ENCODE results near the gene TMEM143.
A peak's percentile ranks its signal among the peaks of the same experiment; 100 is the strongest.
"Not testable (repeated sequence)": the region's sequence is repeated elsewhere in the genome, so short reads cannot be mapped to it uniquely, and the experiment has no call there.

TMEM143 gene

GRCh38 chr19:48390188-48391099 lies 26.7 kb upstream of the TMEM143 start:
- DNase-seq: peak; percentile 46 to 50

- no peak for DNase-seq
Observed at GRCh38 chr19:48386981-48387380, 23.2 kb upstream of the TMEM143 start.

- no peak for DNase-seq
Observed at GRCh38 chr19:48385461-48386087, 21.8 kb upstream of the TMEM143 start.

DNA sequence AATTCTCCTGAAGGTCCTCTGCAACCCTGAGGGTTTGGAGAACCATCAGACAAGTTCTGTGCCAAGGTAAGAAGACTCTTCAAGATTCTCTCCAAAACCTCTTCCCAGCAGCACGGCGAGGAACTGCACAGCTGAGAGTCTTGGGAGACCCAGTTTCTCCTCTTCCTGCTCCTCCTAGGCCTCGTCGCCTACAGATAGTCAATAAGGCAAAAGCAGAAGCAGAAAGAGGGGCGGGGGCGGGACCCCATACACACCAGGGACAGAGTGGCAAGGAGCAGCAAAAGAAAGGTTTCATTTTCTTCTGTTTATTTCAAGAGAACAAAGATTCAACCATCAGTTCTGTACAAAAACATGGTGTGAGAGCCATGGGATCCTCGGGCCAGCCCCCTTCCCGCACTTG lies 18.5 kb upstream of the TMEM143 start:
- no peak for DNase-seq

GRCh38 chr19:48381178-48381950 lies 17.6 kb upstream of the TMEM143 start:
- DNase-seq: no peak

DNA sequence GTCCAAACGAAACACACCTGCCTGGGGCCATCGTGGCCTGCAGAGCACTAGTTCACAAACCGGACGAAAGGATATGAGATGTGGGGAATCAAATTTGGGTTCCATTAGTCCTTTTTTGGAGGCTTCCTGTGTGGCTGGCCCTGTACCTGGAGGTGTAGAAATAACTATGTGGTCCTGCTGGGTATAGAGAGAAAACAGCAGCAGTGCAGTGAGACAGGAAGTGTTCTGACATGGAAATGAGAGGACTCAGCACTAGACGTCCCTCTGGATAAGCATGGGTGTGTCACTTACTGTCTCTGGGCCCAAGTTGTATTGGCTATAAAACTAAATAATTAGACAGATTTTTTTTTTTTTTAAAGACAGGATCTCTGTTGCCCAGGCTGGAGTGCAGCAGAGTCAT lies 15.3 kb upstream of the TMEM143 start:
- no peak for DNase-seq

DNA sequence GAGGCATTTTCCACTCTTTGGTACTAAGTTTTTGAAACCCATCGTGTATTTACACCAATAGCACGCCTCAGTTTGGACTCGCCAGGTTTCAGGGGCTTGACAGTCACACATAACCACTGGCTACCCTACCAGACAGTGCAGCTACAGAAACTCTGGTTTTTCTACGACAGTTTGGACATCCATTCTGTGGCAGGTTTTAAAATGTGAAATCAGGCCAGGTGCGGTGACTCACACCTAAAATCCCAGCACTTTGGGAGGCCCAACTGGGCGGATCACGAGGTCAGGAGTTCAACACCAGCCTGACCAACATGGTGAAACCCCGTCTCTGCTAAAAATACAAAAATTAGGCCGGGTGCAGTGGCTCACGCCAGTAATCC lies 14.4 kb upstream of the TMEM143 start:
- no peak for DNase-seq

GRCh38 chr19:48373567-48373966 lies 9.8 kb upstream of the TMEM143 start:
- DNase-seq: no peak

- DNase-seq: no peak
Observed at GRCh38 chr19:48372904-48373303, 9.2 kb upstream of the TMEM143 start.

GRCh38 chr19:48371771-48372170 lies 8.0 kb upstream of the TMEM143 start:
- DNase-seq: not testable (repeated sequence)

GRCh38 chr19:48371367-48371766 lies 7.6 kb upstream of the TMEM143 start:
- DNase-seq: no peak

DNA sequence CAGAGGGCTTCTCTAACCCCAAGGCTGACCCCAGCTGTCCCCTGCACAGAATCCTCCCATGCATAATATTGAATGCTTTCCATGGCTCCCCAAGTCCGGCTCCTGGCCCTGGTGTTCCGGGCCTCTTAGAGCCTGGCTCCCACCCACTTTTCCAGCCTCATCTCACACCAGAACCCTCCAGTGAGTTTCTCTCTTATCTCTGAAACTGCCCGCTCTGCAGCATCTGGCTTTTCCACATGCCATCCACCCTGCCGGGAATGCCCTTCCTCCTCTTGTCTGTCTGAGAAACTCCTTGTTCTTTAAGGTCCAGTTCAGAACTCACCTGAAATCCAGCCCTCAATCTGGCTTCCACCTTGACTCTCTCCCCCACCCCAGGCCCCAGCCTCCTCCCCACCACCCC lies 7.2 kb upstream of the TMEM143 start:
- no peak for DNase-seq

DNA sequence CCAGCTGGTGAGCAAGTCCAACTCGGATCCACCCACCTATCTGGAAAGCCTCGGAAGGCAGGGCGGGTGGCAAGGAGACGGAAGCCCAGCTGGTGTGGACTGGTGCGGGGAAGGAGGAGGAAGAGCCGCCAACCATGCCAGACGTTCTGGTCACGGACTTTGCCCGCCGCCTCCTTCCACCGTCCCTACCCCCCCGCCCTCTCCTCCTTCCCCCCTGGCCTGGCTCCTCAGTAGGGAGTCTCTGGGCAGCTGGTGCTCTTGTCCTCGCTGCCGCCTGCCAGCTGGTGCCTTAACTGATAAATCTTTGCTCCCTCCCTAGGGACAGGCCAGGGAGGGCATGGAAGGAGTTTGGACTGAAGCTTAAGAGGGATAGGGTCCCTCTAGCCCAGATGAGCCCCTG lies 5.2 kb upstream of the TMEM143 start:
- DNase-seq: no peak

DNA sequence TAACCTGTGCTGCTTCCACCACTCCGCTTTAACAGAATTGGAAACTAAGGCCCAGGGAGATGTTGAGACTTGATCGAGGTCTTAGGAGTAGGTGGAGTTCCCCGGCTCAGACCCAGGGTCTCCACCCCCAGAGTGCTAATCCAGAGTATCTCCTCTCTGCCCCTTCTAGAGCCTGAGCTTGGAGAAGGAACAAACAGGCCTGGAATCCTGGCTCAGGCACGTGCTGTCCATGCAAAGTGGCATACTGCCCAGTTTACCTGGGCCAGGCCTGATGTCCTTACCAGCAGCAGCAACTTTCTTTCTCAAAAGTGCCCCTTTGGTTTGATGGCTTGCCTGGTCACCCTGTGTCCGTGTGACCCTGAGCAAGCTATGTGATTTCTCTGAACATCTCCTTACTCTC lies 4.1 kb upstream of the TMEM143 start:
- no peak for DNase-seq

DNA sequence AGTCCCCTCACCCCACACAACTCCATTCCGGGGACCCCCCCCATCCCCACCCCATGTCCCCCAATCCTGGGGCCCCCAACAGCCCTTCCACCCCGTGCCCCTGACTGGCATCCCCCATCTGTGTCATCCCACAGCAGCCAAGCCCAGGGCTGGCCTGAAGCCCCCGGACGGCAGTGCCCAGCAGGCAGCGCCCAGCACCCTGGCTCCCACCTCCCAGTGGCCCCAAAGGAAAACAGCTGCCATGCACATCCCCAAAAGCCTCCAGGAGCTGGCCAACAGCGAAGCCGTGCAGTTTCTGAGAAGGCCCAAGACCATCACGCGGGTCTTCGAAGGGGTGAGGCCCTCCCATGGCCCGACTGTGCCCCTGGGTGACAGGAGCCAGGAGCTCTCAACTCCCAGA lies 1.9 kb upstream of the TMEM143 start:
- DNase-seq: no peak

GRCh38 chr19:48364598-48365348 lies 1.0 kb upstream of the TMEM143 start:
- DNase-seq: no peak

DNA sequence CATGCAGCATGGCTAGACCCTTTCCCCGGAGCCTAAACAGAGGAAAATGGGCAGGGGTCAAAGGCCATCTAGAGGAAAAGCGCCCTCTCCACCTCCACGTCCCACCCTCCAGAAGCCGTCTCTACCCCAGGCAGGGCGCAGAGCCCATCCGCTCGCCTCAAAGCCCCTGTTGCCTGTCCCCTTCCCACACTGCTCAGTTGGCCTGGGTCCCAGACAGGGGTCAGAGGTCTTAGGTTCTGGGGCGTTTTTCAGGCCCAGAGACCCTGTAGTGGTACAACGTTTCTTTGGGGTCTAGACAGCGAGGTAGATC lies 285 bp downstream of the TMEM143 start:
- DNase-seq: no peak

DNA sequence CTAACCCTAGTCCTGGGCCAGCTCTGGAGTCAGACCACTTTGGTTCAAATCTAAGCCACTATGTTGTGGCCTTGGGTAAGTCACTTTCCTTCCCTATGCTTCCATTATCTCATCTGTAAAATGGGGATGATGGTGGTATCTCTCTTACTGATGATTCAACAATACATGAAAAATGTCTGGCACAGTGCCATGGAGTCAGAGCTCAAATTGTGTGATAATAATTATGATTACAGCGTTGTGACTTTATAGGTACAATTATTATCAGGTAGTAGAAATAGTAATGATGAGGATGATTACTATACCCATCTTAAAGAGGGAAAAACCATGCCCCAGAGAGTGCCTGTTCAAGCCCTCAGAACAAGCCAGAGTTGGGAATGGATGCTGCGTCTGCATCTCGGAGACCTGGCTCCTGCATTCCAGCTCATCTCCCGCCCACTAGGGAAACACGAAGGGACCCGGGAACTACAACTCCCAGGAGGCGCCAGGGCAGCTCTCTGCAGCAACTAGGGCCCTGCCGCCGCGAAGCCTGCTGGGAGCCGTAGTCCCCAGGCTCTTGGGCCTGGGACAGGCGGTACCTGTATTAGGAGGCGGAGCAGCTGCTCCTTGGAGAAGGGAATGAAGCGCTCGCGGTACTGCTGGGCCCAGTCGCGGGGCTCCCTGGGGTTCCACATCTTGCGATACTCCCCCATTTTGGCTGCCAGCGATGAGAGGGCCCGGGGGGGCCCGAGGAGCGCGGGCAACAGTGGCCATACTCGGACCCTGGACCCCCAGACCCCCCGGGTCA lies 832 bp downstream of the TMEM143 start:
- DNase-seq: peak; percentile 98 to 99

- DNase-seq: no peak
Observed at GRCh38 chr19:48361912-48362311, 1.8 kb downstream of the TMEM143 start.

GRCh38 chr19:48359123-48359522 lies 4.6 kb downstream of the TMEM143 start:
- DNase-seq: no peak

DNA sequence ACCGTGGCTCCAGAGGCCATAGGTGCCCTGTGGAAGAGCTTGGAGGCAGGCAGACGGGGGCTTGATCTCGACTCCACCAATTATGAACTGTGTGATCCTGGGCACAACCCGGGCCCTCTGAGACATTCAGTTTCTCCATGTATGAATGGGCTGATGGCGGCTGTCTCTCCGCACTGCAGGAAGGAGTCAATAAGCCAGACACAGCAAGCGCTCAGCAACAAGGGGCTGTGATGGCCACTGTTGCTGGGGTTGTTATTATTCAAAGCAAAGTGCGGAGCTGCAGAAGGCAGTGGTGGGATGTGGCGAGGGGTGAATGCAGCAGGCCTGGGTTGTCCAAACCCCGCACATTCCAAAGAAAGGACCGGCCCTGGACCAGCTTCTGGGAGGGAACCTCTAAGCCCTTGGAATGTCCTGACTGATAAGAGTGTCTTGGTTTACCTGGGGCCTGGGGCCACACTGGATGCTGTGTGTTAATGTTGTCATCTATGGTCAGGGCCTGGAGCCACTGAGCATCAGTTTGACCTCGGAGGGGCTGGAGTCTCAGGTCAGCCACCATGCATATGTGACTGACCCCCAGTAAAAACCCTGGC lies 8.3 kb downstream of the TMEM143 start:
- DNase-seq: no peak

All from NCI-H1930 (cell line).